ENCODE results near the gene IL18RAP.

IL18RAP gene

GRCh38 chr2:102401456-102401855 is 21.5 kb upstream of the IL18RAP start:
- TF ChIP-seq CTCF (IDR thresholded peaks at IDR 0.05; ENCODE audit: insufficient read depth, missing control alignments), result no peak
- DNase-seq (ENCODE audit: insufficient read length, low spot score), result no peak
- no peak for FAIRE-seq

- no peak for TF ChIP-seq CTCF (IDR thresholded peaks at IDR 0.05; ENCODE audit: insufficient read depth, missing control alignments)
- DNase-seq (ENCODE audit: insufficient read length, low spot score), result no peak
- FAIRE-seq, result no peak
These were observed 21.1 kb upstream of the IL18RAP start for GRCh38 chr2:102401865-102402264.

GRCh38 chr2:102410952-102411351 is 12.0 kb upstream of the IL18RAP start:
- FAIRE-seq, result no peak
- DNase-seq (ENCODE audit: insufficient read length, low spot score), result no peak
- TF ChIP-seq CTCF (IDR thresholded peaks at IDR 0.05; ENCODE audit: insufficient read depth, missing control alignments), result no peak

- no peak for TF ChIP-seq CTCF (IDR thresholded peaks at IDR 0.05; ENCODE audit: insufficient read depth, missing control alignments)
- DNase-seq (ENCODE audit: insufficient read length, low spot score), result no peak
- FAIRE-seq, result no peak
These were observed 10.8 kb upstream of the IL18RAP start for GRCh38 chr2:102412199-102412598.

- DNase-seq (ENCODE audit: insufficient read length, low spot score) (no peak), FAIRE-seq (no peak)
- no peak for TF ChIP-seq CTCF (IDR thresholded peaks at IDR 0.05; ENCODE audit: insufficient read depth, missing control alignments)
These were observed 5.0 kb upstream of the IL18RAP start for GRCh38 chr2:102417946-102418345.

GRCh38 chr2:102418421-102418961 is 4.5 kb upstream of the IL18RAP start:
- FAIRE-seq (no peak), DNase-seq (ENCODE audit: insufficient read length, low spot score) (no peak)
- no peak for TF ChIP-seq CTCF (IDR thresholded peaks at IDR 0.05; ENCODE audit: insufficient read depth, missing control alignments)

GRCh38 chr2:102420290-102420689 is 2.7 kb upstream of the IL18RAP start:
- no peak for TF ChIP-seq CTCF (IDR thresholded peaks at IDR 0.05; ENCODE audit: insufficient read depth, missing control alignments)
- FAIRE-seq (no peak), DNase-seq (ENCODE audit: insufficient read length, low spot score) (no peak)

Data from D721Med (cell line).